Measurements from ENCODE around the gene NCOR1. TPM values are rescaled to one million over a fixed set of nuclear protein-coding genes. Genes with fewer than 3 reads are reported as not detected.
A peak's percentile ranks its signal among the peaks of the same experiment; 100 is the strongest.

The NCOR1 gene
- total RNA-seq, 1 donor from 2014 or later: 108 TPM

DNA sequence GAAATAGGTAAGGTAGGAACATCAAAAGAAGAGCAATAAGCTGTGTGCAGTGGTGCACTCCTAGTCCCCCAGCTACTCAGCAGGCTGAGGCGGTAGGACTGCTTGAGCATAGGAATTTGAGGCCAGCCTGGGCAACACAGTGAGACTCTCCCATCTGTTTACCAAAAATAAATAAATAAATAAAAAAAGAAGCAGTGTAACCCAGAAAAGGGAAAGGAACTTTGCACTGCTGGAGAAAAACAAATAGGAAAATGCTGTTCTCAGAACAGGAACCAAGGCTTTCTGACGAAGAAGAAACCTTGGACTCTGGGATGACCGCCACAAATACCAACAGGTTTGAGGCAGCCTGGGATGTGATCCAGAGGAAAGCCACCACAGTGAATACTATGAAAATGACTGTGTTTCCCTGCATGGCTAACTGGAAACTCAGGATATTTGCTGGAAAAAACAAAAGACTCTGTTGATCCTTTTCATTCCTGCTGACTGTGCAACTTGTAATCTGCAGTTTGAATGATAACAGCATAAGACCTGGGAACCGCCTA is 174.6 kb downstream of the NCOR1 start:
- TF ChIP-seq, protein P1, sequence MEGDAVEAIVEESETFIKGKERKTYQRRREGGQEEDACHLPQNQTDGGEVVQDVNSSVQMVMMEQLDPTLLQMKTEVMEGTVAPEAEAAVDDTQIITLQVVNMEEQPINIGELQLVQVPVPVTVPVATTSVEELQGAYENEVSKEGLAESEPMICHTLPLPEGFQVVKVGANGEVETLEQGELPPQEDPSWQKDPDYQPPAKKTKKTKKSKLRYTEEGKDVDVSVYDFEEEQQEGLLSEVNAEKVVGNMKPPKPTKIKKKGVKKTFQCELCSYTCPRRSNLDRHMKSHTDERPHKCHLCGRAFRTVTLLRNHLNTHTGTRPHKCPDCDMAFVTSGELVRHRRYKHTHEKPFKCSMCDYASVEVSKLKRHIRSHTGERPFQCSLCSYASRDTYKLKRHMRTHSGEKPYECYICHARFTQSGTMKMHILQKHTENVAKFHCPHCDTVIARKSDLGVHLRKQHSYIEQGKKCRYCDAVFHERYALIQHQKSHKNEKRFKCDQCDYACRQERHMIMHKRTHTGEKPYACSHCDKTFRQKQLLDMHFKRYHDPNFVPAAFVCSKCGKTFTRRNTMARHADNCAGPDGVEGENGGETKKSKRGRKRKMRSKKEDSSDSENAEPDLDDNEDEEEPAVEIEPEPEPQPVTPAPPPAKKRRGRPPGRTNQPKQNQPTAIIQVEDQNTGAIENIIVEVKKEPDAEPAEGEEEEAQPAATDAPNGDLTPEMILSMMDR (IDR thresholded peaks at IDR 0.05): no peak
- DNase-seq (ENCODE audit: low spot score): no peak
- H3K27me3 Mint-ChIP-seq (ENCODE audit: low read depth): no peaks in the 10 kb centered on the region
- H3K4me3 Mint-ChIP-seq (ENCODE audit: unreplicated experiment): no peak overlapping the region
- H3K9me3 Mint-ChIP-seq (ENCODE audit: low read depth): peaks cover 6% of the 10 kb centered on the region
- peaks cover 46% of the 10 kb centered on the region for H3K36me3 Mint-ChIP-seq (ENCODE audit: low read depth)
- H3K4me1 Mint-ChIP-seq (ENCODE audit: low read depth): peaks cover 10% of the 10 kb centered on the region
- H3K27ac Mint-ChIP-seq (ENCODE audit: unreplicated experiment): no peak overlapping the region

DNA sequence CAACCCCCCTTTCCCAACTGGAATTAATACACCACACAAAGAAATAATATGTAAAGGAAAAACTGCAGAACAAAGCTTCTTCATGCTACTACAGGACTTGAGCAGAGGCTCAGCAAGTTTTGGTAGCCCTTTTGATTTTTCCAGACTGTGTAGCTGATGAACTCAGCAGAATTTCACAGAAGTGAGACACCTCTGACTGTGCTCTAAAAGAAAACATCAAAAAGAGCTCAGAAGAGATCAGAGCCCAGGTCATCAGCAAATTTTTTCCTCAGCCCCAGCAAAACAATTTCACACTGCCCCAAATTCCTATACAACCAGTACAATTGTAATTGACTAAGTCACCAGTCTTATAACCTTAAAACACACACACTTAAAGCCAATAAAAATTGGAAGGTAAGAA is 177.7 kb downstream of the NCOR1 start:
- no peak overlapping the region for H3K4me3 Mint-ChIP-seq (ENCODE audit: unreplicated experiment)
- peaks cover 7% of the 10 kb centered on the region for H3K9me3 Mint-ChIP-seq (ENCODE audit: low read depth)
- peak overlapping the region; percentile 38 for H3K27ac Mint-ChIP-seq (ENCODE audit: unreplicated experiment)
- no peak for DNase-seq (ENCODE audit: low spot score)
- peaks cover 10% of the 10 kb centered on the region for H3K4me1 Mint-ChIP-seq (ENCODE audit: low read depth)
- H3K36me3 Mint-ChIP-seq (ENCODE audit: low read depth): peaks cover 50% of the 10 kb centered on the region
- H3K27me3 Mint-ChIP-seq (ENCODE audit: low read depth): no peaks in the 10 kb centered on the region
- TF ChIP-seq, protein P1 (IDR thresholded peaks at IDR 0.05): no peak

DNA sequence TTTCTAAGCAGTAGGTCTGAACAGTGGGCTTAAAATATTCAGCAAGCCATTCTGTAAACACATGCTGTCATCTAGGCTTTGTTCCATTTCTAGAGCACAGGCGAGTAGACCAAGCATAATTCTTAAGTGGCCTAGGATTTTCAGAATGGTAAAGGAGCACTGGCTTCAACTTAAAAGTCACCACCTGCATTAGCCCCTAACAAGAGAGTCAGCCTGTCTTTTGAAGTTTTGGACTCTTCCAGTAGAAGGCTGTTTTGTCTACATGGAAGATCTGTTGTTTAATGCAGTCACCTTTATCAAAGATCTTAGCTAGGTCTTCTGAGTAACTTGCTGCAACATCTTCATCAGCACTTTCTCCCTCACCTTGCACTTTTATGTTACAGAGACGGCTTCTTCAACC is 179.1 kb downstream of the NCOR1 start:
- TF ChIP-seq, protein P1 (IDR thresholded peaks at IDR 0.05): no peak
- Mint-ChIP-seq H3K9me3 (ENCODE audit: low read depth) (peaks cover 7% of the 10 kb centered on the region), H3K27ac (ENCODE audit: unreplicated experiment) (no peak overlapping the region), H3K4me1 (ENCODE audit: low read depth) (peaks cover 10% of the 10 kb centered on the region), H3K36me3 (ENCODE audit: low read depth) (peaks cover 50% of the 10 kb centered on the region), H3K27me3 (ENCODE audit: low read depth) (no peaks in the 10 kb centered on the region), H3K4me3 (ENCODE audit: unreplicated experiment) (no peak overlapping the region)
- DNase-seq (ENCODE audit: low spot score): no peak

DNA sequence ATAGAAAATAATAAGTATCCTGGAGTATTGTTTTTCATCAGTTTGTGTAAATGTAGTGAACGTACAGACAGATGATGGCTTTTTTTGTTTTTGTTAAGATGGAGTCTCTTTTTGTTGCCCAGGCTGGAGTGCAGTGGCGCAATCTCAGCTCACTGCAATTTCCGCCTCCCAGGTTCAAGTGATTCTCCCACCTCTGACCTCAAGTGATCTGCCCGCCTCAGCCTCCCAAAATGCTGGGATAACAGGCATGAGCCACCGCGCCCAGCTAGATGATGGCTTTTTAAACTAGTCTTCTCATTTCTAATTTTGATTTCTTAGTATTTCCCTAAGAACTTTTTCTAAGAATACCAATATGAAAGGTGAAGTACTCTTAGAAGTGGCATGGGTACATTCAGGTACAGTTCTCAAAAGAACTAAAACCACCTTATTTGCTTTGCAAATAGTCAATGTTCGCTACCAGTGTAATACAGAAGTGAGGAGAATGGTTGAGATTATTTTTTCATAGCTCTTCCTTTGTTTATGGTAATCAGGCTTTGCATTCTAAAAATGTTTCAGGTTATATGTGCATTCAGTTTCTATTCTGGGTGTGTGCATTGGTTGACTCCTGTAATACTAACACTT is 181.5 kb downstream of the NCOR1 start:
- Mint-ChIP-seq H3K4me3 (ENCODE audit: unreplicated experiment) (no peak overlapping the region), H3K27ac (ENCODE audit: unreplicated experiment) (no peak overlapping the region), H3K9me3 (ENCODE audit: low read depth) (peaks cover 7% of the 10 kb centered on the region)

DNA sequence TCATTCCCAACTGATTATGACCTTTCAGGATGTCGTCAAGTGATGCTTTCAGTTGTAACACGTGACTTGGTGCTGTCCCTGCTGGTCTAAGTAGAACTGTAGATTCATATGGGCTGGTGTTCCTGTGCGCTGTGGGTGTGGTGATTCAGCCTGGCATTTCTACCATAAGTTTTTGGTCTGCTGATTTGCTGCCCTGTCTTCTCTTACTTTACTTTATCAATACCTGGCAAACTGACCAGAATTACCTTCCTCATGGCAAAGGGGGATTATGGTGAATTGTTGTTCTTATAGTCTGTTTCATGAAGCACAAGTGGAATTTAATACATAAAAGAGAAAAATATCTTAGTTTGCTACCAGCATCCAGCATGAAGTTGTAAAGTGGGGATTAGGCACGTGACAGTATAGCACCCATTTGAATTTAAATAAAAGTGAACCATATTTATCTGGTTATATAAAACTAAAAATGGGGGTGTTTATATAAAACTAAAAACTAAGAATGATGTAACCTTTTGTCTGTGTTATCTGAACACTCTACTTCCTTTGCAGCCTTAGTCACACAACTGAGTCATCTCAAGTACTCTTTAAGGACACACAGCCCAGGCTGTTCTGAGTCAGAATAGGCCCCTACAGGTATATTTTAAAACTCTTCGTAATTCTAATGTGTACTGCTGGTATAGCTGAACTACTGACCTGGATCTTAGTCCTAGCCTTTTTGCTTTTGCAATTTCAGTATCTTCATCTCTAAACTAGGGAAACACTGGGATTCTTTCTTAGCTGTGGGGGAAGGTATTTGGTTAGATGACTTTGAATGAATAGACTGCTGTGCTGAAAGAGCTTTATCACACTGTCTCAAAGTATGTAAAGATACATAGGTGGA is 187.4 kb downstream of the NCOR1 start:
- no peak overlapping the region for H3K4me3 Mint-ChIP-seq (ENCODE audit: unreplicated experiment)
- H3K36me3 Mint-ChIP-seq (ENCODE audit: low read depth): peaks cover 46% of the 10 kb centered on the region
- TF ChIP-seq, protein P1 (IDR thresholded peaks at IDR 0.05): peak; percentile 25
- no peaks in the 10 kb centered on the region for H3K27me3 Mint-ChIP-seq (ENCODE audit: low read depth)
- H3K27ac Mint-ChIP-seq (ENCODE audit: unreplicated experiment): peak overlapping the region; percentile 94
- no peak for DNase-seq (ENCODE audit: low spot score)
- no peaks in the 10 kb centered on the region for H3K9me3 Mint-ChIP-seq (ENCODE audit: low read depth)
- peaks cover 32% of the 10 kb centered on the region for H3K4me1 Mint-ChIP-seq (ENCODE audit: low read depth)

More for the DNA sequence above, 181.5 kb downstream of the NCOR1 start:
- peaks cover 46% of the 10 kb centered on the region for H3K36me3 Mint-ChIP-seq (ENCODE audit: low read depth)
- TF ChIP-seq, protein P1 (IDR thresholded peaks at IDR 0.05): no peak
- no peaks in the 10 kb centered on the region for H3K27me3 Mint-ChIP-seq (ENCODE audit: low read depth)
- H3K4me1 Mint-ChIP-seq (ENCODE audit: low read depth): peaks cover 17% of the 10 kb centered on the region
- DNase-seq (ENCODE audit: low spot score): no peak

Measured in chondrocyte (in vitro differentiated cells).